HepG2 (cell line): ENCODE measurements around the gene TIMM10. TPM values are rescaled to one million over a fixed set of nuclear protein-coding genes. Genes with fewer than 3 reads are reported as not detected.

Experiments used
- FOXP1 ChIP-seq, 2 experiments: fragments of 450-650 bp in 1 of 2; IDR thresholded peaks; 2 replicates each; pipeline ENCODE4 v1.6.1; 2017 to 2018; ENCODE audit warnings: antibody characterized with exemption in 1 of 2
- KAT8 ChIP-seq: IDR thresholded peaks from 2 replicates; pipeline ENCODE4 v1.6.1; 2016; ENCODE audit warnings: missing genetic modification reagents, missing compliant biosample characterization
- NKX3-1 ChIP-seq: sonication (generic); formaldehyde crosslinking; IDR thresholded peaks from 2 replicates; pipeline ENCODE4 v1.5.0; 2020; ENCODE audit warnings: missing genetic modification reagents
- SIX1 ChIP-seq: sonication (generic); formaldehyde crosslinking; IDR thresholded peaks from 2 replicates; pipeline ENCODE4 v1.4.0; 2020; ENCODE audit warnings: missing genetic modification reagents, borderline replicate concordance
- TBL1XR1 ChIP-seq: fragments of 150-350 bp; IDR thresholded peaks from 2 replicates; pipeline ENCODE4 v1.6.1; 2014; ENCODE audit warnings: borderline replicate concordance, low read length; ENCODE audit not compliant: partially characterized antibody
- ZIK1 ChIP-seq: sonication (generic); formaldehyde crosslinking; IDR thresholded peaks from 2 replicates; pipeline ENCODE4 v1.5.0; 2020; ENCODE audit warnings: mild to moderate bottlenecking, low read depth, missing genetic modification reagents, borderline replicate concordance
- ZNF382 ChIP-seq: sonication (generic); formaldehyde crosslinking; IDR thresholded peaks from 2 replicates; pipeline ENCODE4 v1.5.0; 2020; ENCODE audit warnings: missing genetic modification reagents, mild to moderate bottlenecking, borderline replicate concordance
- ZNF468 ChIP-seq: sonication (generic); formaldehyde crosslinking; IDR thresholded peaks from 2 replicates; pipeline ENCODE4 v1.8.0; 2022; ENCODE audit warnings: mild to moderate bottlenecking, moderate library complexity, missing genetic modification reagents
- ZNF660 ChIP-seq: sonication (generic); formaldehyde crosslinking; IDR thresholded peaks from 2 replicates; pipeline ENCODE4 v1.5.1; 2020; ENCODE audit warnings: mild to moderate bottlenecking, low read depth, missing genetic modification reagents, borderline replicate concordance
- ZNF883 ChIP-seq: sonication (generic); formaldehyde crosslinking; IDR thresholded peaks from 2 replicates; pipeline ENCODE4 v1.5.1; 2020; ENCODE audit warnings: mild to moderate bottlenecking, missing genetic modification reagents; ENCODE audit errors: not compliant biosample characterization
- polyA plus RNA-seq, 8 experiments: library from polyadenylated mRNA; depleted of rRNA in 3 of 8; stranded (reverse) in 7 of 8; unstranded in 1 of 8; fragments of >200 nt; fragmentation: Illumina TruSeq in 4 of 8; extraction: Trizol in 4 of 8; gene quantifications; 2 replicates each; pipeline versions ENCODE4 v1.2.1 to v1.2.3, GENCODE V29; 2011 to 2016; ENCODE audit warnings: low read depth in 4 of 8, missing spikeins in 1 of 8, mixed read lengths in 1 of 8; ENCODE audit not compliant: insufficient read depth in 1 of 8
- total RNA-seq, 5 experiments: library from RNA; depleted of rRNA; stranded (reverse); fragments of >200 nt; fragmentation: Illumina TruSeq; extraction: Trizol; gene quantifications; 2 replicates each; pipeline ENCODE4 v1.2.3, GENCODE V29; 2016; ENCODE audit warnings: low read depth in 1 of 5
- TF ChIP-seq, protein P1 (sequence below): sonication (generic); formaldehyde crosslinking; IDR thresholded peaks from 2 replicates; pipeline ENCODE4 v1.4.0; 2020; ENCODE audit warnings: missing genetic modification reagents
- TF ChIP-seq, protein P2 (sequence below): sonication (generic); formaldehyde crosslinking; IDR thresholded peaks from 2 replicates; pipeline ENCODE4 v1.8.0; 2023; ENCODE audit warnings: mild to moderate bottlenecking, missing genetic modification reagents
- TF ChIP-seq, protein P3 (sequence below): sonication (generic); formaldehyde crosslinking; IDR thresholded peaks from 2 replicates; pipeline ENCODE4 v1.4.0; 2020; ENCODE audit warnings: missing genetic modification reagents
- TF ChIP-seq, protein P4 (sequence below): sonication (generic); formaldehyde crosslinking; IDR thresholded peaks from 2 replicates; pipeline ENCODE4 v1.5.0; 2020; ENCODE audit warnings: mild to moderate bottlenecking, missing genetic modification reagents
- TF ChIP-seq, protein P5 (sequence below): sonication (generic); formaldehyde crosslinking; IDR thresholded peaks from 2 replicates; pipeline ENCODE4 v1.5.1; 2020; ENCODE audit warnings: mild to moderate bottlenecking, moderate library complexity, missing genetic modification reagents

Gene TIMM10
- total and polyA plus RNA-seq, 2 of the 13 experiments (the other 11 are each of a cell fraction or from before 2014, with no cell fraction given) = 67.8 to 82.2 TPM

DNA sequence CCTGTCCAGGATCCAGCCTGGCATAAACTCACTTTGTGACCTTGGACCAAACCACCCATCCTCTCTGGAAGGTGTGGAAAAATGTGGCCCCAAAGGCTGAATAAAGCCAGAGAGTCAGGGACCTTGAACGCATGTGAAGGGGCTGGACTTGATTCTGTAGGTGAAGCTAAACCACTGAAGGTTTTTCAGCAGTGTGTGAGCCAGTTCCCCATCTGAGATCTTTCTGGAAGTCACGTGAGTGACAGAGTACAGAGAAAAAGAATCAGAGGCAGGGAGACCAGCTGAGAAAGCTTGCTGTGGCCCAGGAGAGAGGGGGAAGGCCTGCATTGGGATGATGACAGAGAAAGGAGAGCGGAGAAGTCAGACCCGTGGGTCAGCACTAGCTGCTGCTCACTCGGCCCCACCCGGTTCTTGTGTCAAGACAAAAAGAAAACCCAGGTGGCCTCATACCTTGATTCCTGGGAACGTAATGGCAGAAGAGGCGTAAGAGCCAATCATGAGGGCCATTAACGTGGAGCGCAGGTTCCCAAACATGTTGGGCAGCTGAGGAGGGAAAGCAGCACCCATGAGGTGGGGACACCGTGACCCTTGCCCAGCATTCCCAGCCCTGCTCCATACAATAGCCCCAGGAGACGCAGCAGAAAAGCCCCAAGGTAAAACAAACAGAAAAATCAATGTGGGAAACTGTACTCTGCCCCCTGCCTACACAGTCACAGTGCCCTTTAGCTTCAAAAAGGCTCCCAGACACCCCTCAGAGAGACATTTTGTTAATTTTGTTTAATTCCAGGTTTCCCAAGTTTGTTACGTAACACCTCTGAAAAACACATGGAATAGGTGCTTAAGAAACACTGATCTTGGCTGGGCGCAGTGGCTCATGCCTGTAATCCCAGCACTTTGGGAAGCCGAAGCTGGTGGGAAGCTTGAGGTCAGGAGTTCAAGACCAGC is 33.0 kb downstream of the TIMM10 start (continued):
- TF ChIP-seq NKX3-1 (CRISPR knock-in tag) = peak; percentile 21; the same call in 1 of the 2 replicates
- TF ChIP-seq, protein P1, sequence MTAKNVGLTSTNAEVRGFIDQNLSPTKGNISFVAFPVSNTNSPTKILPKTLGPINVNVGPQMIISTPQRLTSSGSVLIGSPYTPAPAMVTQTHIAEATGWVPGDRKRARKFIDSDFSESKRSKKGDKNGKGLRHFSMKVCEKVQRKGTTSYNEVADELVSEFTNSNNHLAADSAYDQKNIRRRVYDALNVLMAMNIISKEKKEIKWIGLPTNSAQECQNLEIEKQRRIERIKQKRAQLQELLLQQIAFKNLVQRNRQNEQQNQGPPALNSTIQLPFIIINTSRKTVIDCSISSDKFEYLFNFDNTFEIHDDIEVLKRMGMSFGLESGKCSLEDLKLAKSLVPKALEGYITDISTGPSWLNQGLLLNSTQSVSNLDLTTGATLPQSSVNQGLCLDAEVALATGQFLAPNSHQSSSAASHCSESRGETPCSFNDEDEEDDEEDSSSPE (CRISPR knock-in tag) = no peak; the same call in 1 of the 2 replicates
- TF ChIP-seq, protein P2, sequence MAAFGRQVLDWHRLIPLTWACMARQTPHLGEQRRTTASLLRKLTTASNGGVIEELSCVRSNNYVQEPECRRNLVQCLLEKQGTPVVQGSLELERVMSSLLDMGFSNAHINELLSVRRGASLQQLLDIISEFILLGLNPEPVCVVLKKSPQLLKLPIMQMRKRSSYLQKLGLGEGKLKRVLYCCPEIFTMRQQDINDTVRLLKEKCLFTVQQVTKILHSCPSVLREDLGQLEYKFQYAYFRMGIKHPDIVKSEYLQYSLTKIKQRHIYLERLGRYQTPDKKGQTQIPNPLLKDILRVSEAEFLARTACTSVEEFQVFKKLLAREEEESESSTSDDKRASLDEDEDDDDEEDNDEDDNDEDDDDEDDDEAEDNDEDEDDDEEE (CRISPR knock-in tag) = no peak
- peak; percentile 74 for TF ChIP-seq TBL1XR1
- TF ChIP-seq, protein P3, sequence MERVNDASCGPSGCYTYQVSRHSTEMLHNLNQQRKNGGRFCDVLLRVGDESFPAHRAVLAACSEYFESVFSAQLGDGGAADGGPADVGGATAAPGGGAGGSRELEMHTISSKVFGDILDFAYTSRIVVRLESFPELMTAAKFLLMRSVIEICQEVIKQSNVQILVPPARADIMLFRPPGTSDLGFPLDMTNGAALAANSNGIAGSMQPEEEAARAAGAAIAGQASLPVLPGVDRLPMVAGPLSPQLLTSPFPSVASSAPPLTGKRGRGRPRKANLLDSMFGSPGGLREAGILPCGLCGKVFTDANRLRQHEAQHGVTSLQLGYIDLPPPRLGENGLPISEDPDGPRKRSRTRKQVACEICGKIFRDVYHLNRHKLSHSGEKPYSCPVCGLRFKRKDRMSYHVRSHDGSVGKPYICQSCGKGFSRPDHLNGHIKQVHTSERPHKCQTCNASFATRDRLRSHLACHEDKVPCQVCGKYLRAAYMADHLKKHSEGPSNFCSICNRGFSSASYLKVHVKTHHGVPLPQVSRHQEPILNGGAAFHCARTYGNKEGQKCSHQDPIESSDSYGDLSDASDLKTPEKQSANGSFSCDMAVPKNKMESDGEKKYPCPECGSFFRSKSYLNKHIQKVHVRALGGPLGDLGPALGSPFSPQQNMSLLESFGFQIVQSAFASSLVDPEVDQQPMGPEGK = peak; percentile 90
- TF ChIP-seq, protein P4, sequence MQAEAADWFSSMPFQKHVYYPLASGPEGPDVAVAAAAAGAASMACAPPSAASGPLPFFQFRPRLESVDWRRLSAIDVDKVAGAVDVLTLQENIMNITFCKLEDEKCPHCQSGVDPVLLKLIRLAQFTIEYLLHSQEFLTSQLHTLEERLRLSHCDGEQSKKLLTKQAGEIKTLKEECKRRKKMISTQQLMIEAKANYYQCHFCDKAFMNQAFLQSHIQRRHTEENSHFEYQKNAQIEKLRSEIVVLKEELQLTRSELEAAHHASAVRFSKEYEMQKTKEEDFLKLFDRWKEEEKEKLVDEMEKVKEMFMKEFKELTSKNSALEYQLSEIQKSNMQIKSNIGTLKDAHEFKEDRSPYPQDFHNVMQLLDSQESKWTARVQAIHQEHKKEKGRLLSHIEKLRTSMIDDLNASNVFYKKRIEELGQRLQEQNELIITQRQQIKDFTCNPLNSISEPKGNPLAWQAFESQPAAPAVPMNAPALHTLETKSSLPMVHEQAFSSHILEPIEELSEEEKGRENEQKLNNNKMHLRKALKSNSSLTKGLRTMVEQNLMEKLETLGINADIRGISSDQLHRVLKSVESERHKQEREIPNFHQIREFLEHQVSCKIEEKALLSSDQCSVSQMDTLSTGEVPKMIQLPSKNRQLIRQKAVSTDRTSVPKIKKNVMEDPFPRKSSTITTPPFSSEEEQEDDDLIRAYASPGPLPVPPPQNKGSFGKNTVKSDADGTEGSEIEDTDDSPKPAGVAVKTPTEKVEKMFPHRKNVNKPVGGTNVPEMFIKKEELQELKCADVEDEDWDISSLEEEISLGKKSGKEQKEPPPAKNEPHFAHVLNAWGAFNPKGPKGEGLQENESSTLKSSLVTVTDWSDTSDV (CRISPR knock-in tag) = no peak
- peak; percentile 51; the same call in 1 of the 2 replicates for TF ChIP-seq KAT8
- no peak for TF ChIP-seq ZNF883 (CRISPR knock-in tag)
- TF ChIP-seq, protein P5, sequence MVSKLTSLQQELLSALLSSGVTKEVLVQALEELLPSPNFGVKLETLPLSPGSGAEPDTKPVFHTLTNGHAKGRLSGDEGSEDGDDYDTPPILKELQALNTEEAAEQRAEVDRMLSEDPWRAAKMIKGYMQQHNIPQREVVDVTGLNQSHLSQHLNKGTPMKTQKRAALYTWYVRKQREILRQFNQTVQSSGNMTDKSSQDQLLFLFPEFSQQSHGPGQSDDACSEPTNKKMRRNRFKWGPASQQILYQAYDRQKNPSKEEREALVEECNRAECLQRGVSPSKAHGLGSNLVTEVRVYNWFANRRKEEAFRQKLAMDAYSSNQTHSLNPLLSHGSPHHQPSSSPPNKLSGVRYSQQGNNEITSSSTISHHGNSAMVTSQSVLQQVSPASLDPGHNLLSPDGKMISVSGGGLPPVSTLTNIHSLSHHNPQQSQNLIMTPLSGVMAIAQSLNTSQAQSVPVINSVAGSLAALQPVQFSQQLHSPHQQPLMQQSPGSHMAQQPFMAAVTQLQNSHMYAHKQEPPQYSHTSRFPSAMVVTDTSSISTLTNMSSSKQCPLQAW (CRISPR knock-in tag) = peak; percentile 54; the same call in 1 of the 2 replicates
- TF ChIP-seq ZNF468 (CRISPR knock-in tag) = no peak
- TF ChIP-seq ZNF660 (CRISPR knock-in tag) = no peak
- TF ChIP-seq FOXP1 (IDR thresholded peaks at IDR 0.05) = no peak
- TF ChIP-seq FOXP1 (CRISPR knock-in tag; IDR thresholded peaks at IDR 0.05) = peak; percentile 75
- no peak for TF ChIP-seq ZNF382 (CRISPR knock-in tag)
- TF ChIP-seq ZIK1 = no peak
- TF ChIP-seq SIX1 (CRISPR knock-in tag) = 0 out of 2 replicates have a peak, but pooled peaks have one; percentile 57
